ENCODE data around the gene TTC38.

DNA sequence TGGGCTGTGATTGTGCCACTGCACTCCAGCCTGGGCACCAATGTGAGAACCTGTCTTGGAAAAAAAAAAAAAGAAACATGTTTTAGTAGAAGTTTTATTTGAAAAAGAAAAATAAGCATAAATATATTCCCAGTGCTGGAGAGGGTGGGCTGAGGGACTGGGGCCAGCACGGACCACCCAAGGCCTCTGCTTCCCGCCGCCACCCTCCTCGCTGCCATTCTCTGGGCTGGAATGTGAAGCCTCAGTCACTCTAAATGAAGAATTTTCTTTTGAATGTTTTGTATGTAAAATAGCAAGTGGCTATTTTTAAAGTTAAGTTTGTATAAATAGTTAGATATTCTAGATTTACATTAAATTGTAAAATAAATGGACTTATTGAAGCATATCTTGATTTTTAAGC, 62.6 kb downstream of the TTC38 start:
- TF ChIP-seq, protein P1, sequence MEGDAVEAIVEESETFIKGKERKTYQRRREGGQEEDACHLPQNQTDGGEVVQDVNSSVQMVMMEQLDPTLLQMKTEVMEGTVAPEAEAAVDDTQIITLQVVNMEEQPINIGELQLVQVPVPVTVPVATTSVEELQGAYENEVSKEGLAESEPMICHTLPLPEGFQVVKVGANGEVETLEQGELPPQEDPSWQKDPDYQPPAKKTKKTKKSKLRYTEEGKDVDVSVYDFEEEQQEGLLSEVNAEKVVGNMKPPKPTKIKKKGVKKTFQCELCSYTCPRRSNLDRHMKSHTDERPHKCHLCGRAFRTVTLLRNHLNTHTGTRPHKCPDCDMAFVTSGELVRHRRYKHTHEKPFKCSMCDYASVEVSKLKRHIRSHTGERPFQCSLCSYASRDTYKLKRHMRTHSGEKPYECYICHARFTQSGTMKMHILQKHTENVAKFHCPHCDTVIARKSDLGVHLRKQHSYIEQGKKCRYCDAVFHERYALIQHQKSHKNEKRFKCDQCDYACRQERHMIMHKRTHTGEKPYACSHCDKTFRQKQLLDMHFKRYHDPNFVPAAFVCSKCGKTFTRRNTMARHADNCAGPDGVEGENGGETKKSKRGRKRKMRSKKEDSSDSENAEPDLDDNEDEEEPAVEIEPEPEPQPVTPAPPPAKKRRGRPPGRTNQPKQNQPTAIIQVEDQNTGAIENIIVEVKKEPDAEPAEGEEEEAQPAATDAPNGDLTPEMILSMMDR (conservative IDR thresholded peaks at IDR 0.05; ENCODE audit: low read length), result no peak
- TF ChIP-seq EZH2phosphoT487 (IDR thresholded peaks at IDR 0.05; ENCODE audit: borderline replicate concordance), result no peak
